Raji (cell line): ENCODE data around the gene ELF1.

Source experiments
- POLR2A ChIP-seq: IDR thresholded peaks from 2 replicates; pipeline ENCODE4 v1.6.1; 2011; ENCODE audit warnings: low read depth, low read length, control low read depth; ENCODE audit not compliant: insufficient read depth

Gene ELF1

DNA sequence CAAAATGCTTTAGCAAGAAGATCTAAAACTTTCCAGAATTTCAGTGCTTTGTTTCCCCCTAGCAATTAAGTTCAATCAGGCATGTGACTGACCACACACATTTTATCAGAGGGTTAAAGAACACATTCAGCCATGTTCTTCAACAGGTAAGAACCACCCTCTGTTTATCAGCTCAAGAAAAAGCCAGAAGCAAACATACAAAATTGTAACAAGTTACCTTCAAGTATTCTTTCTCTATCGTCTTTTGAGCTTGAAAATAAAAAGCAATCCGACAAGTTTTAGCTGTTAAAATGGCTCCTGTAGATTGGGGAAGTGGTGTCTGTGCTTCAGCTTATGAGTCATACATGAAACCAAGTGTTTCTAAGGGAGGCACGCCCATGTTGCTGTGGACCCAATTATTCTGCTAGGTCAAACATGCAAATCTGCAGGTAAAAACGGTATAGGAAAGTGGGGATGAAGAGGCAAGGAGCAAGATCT is at the start of gene ELF1:
Gene ELF1 (minus strand): TSS at position 306 of the 477 bp plus-strand sequence. CDS start 37,262 bp downstream, outside the sequence.
- peak; percentile 87 for TF ChIP-seq POLR2A

- no peak for TF ChIP-seq POLR2A
These were observed 46.0 kb upstream of the ELF1 start for GRCh38 chr13:41065078-41065477.

DNA sequence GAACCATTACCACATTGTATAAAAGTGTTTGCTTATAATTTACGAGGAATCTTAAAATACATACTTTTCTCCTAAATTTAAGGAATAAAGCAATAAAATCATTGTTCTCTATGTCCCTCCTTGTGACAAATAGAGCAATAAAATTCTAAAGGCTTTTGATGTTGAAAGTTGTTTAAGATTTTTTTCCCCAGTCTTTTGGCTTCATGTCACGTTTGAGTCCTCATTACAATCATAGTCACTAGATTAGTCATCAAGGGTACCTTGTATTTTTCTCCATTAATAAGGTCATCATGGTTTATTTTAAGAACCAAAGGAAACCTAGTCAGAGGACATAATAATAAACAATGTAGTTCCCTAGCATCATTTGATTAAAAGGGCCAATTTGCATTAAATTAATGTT is 45.4 kb upstream of the ELF1 start:
- TF ChIP-seq POLR2A = no peak

DNA sequence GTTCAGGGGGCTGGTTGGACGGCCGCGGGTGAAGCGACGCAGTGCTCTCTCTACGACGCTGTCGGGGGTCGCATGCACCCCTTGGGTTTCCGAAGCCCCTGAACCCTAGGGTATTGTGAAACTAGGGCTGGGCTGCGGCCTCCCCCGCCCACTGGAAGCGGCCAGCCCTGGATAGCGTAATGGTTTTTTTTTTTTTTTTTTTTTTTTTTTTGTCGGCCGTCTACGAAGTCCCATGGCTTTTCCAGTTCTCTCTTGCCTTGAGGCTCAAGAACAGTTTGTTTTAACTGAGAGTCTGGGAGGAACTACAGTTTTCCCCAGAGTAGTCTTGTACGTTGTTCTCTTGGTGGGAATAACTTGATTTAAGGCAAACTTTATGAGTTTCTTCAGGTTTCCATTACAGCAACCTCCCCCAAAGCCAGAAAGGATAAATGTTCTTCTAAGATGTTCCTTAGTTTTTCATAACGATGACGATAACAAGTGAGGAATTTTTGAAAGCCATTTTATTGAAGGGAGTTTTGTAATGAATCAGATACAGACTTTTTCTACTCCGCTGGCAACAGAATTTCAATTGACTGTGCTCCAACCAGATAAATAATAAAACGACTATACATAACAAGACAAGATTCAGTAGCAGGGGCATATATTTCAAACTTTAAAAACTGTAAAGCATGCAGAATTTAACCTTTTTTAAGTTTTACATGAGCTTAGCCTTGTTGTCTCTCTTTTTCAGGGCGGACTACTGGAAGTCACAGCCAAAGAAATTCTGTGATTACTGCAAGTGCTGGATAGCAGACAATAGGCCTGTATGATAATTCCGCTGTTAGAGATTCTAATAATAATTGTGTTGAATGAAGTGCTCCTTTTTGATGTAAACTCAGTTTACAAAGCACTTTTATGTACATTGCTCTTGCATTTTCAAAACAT is 43.1 kb upstream of the ELF1 start:
- TF ChIP-seq POLR2A = no peak

DNA sequence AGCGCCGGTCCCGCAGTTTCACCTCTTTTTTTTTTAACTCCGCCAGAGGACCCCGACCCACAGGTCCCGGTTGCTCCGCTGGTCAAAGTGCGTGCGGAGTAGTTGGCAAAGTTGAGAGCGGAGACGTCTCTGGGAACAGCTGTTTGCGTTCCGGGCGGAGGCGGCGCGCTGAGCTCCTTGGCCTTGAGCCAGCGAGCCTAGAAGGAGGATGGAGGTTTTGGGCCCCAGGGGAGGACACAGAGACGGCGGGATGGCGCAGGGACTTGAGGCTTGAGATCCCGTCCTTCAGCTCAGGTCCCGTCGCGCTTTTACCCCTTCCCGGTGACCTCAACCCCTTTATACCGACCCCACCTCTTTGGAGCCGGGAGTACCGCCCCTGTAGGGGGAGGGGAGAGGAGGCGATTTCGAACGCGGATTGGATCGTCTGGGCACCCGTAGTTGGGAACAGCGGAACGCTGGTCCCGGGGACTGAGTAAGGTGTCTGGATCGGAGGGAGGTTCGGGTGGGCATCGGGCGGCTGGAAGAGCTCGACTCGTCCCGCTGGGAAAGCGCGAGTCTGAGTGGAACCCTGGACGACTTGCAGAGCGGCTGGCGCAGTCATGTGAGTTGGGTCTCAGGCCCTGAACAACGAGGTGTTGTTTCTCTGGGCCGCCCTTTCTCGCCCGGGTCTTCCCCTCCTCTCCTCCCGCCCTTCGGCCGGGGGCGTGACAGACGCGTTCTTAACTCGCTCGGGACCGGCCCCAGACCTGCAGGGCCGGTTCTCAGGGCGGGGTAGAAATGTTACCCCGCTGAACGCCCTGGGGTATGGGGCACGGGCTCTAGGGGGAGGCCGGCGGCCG is 42.2 kb upstream of the ELF1 start, which contains the start of gene WBP4:
Gene WBP4 (plus strand): TSS at position 435 of the 839 bp plus-strand sequence. CDS start 165 bp downstream, at position 600.
- TF ChIP-seq POLR2A = peak; percentile 78

DNA sequence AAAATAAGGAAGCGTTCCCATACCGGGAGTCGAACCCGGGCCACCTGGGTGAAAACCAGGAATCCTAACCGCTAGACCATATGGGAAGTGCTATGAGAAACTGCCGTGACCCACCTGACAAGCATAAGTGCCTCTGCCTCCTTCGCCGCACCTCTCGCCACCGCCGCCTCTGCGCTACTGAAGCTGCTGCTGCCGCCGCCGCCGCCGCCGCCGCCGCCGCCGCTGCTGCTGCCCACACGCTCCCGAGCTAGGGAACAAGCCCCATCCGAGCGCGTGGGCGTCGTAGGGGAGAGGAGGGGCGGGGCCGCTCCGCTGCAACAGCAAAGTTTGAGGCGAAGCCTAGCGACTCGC is 41.6 kb upstream of the ELF1 start:
- TF ChIP-seq POLR2A = no peak; the same call in 1 of the 2 replicates

DNA sequence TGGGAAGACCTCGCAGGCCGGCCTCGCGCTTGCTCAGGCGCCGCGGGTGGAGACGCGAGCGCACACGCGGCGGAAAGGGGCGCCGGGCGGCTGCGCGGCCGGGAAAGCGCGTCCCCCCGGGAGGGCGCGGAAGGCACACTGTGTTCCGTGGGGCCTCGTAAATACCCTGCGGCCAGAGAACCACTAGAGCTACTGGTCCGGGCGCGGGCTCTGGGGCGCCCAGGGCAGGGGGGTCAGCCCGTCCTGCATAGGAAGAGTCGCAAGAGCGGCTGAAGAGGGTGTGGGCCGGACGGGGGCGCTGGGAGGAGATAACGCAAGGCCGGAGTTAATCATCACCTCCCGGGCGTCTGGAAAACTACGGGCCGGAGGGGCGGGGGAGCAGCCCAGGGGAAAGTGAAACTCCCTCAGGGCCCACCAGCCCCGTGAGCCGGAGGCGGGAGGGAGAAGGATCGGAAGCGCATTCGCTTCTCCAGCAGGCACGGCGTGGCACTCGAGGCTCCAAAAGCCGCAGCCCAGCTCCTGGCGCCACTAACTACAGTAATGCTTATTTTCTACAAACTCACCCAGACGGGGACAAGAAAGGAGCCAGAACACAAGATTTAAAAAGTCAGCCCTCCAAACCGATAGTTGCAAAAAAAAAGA is 41.1 kb upstream of the ELF1 start:
- TF ChIP-seq POLR2A = peak; percentile 59

- no peak for TF ChIP-seq POLR2A
These were observed 40.5 kb upstream of the ELF1 start for GRCh38 chr13:41059456-41060081.

DNA sequence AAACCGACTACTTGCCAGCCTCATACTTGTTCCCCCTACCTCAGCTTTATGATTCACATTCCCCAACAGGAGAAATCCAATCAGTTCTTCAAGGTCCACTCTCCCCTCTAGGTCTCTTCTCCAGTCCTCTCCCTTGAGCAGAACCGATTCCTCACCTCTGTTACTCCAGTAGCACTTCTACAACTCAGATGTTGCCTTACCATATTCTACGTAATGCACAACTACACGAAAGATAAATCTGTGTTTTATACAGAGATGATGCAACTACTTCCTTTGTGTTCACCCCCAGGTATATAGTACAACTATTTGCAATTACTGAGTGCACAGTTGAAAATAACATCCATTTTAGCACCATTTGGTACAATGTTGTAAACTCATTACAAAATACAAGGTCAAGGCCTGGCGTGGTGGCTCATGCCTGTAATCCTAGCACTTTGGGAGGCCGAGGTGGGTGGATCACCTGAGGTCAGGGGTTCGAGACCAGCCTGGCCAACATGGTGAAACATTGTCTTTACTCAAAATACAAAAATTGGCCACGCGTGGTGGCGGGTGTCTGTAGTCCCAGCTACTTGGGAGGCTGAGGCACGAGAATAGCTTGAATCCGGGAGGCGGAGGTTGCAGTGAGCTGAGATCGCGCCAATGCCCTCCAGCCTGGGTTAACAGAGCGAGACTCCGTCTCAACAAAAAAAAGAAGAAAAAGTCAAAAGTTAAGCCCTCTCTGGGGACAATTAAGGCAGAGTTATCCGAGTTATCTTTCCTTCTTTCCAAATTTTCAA is 39.4 kb upstream of the ELF1 start:
- no peak for TF ChIP-seq POLR2A

DNA sequence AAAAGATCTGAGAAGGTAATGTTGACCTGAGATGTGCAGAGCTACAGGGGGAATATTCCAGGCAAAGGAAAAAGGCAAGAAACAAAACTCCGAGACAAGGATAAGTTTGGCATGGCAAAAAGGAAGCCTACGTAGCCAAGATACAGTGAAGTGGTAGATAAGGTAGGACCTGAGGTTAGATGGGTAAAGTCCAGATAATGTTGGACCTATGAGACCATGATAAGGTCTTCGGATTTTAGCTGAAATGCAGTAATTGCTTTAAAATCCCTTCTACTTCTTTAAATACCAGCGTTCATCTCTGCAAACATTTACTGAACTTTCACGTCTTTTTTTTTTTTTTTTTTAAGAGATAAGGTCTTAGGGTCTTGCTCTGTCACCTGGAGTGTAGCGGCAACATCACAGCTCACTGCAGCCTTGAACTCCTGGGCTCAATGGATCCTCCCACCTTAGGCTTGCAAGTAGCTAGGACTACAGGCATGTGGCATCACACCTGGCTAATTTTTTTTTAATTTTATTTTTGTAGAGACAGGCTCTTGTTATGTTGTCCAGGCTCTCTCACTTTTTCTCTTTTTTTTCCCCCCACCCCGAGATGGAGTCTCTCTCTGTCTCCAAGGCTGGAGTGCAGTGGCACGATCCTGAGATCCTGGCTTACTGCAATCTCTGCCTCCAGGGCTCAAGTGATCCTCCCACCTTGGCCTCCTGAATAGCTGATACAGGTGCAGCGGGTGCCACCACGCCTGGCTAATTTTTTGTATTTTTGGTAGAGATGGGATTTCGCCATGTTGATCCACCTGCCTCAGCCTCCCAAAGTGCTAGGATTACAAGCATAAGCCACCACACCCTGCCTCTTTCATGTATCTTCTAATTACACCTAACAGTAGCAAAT is 38.0 kb upstream of the ELF1 start:
- no peak for TF ChIP-seq POLR2A

DNA sequence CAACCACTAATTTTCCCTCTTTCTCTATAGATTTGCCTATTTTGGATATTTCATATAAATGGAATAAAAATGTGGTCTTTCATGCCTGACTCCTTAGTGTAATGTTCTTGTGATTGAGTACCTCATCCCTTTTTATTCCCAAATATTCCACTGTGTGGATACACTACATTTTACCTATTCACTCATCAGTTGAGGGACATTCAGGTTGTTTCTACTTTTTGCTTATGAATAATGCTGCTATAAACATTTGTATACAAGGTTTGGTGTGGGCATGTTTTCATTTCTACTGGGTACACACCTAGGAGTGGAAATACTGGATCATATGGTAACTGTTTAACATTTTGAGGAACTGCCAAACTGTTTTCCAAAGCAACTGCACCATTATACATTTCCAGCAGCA is 37.1 kb upstream of the ELF1 start:
- no peak for TF ChIP-seq POLR2A

DNA sequence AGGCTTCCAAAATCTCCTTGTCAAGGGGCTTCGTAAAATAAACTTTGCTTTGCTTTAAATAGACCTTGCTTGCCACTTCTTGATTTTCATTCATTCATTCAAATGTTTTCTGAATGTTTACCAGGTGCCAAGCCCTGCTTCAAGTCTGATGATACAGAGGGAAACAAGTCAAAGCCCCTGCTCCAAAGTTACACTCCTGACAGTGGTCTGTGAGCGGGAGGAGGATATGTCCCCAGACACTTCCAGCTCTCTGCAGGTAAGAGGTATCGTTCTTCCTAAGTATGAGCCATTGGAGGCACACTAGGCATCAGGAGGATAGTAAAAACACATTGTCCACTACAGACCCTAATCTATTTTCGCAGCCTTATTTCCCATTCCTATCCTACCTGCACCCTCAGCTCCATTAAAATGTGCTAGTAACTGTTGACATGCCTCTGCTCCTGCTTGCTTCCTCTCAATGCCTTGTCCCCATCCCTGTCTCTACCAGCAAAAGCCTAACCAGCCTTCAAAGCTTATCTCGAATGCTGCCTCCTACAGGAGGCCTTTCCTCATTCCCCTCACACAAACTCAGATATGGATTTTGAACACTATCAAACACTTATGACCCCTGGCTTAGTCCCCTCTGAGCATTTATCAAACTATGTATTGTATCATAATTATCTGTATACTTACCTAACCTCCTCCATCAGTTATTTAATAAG is 36.0 kb upstream of the ELF1 start:
- no peak for TF ChIP-seq POLR2A
